Stimulated activated naive CD4-positive, alpha-beta T cell treated with Interleukin-2 at 50 U/mL for 16 hours (primary cell): ENCODE results near the gene TTC27.
"Not testable (repeated sequence)": the region's sequence is repeated elsewhere in the genome, so short reads cannot be mapped to it uniquely, and the experiment has no call there.

Experiments used
- DNase-seq: peaks from one replicate; lab custom pipeline; 2025; lab: John Stamatoyannopoulos, UW

Gene TTC27

DNA sequence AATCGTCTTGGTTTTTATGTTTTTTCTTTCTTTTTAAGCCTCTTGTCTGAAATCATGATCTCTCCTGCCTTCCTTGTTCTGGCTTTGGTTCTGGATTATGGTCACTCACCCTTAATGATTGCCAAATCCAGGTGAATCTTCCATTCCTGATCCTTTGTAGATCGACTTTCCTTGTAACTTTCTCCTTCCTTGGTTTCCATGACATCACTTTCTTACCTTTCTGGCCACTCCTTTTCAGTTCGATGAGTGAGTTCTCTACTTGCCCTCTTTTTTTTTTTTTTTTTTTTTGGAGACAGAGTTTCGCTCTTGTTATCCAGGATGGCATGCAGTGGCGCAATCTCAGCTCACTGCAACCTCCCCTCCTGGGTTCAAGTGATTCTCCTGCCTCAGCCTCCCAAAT lies 179.8 kb downstream of the TTC27 start:
- no peak for DNase-seq

DNA sequence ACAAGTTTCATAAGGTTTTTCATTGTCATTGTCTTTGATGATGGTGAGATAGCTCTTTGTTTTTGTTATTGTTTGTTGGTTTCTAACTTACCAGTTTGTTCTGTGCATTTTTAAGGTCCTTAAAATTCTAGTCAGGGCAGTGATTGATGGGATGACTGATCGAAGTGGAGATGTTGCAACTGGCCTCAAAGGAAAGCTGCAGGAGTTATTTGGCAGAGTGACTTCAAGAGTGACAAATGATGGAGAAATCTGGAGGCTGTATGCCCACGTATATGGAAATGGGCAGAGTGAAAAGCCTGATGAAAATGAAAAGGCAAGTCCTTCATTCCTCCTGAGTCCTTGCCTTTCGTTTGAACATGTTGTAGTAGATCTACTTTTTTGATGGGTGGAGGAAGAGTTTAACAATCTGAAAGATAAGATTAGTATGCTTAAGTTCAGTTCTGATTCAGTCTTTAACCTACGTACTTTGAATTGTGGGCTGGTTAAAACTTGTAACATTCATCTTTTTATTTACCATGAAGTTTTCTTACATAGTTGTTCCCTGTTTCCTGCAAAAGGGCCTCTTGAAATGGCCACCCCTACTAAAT lies 183.2 kb downstream of the TTC27 start:
- no peak for DNase-seq

DNA sequence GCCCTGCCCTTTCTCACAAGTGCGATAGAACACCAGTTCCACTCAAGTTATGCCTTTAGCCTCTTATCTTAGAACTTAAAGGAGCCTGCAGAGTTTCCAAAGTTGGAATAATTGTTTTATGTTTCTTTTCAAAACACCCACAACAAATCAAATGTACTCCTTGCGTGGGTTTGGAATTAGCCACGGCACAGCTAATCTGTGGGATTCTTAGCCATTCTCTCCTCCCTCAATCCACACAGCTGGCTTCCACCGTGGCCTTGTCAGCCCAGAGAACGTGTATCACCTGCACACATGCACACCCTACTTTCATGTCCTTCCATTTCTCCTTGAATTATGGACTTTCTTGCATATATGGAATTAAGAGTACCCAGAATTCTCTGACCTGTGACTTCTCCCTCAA lies 183.8 kb downstream of the TTC27 start:
- no peak for DNase-seq

DNA sequence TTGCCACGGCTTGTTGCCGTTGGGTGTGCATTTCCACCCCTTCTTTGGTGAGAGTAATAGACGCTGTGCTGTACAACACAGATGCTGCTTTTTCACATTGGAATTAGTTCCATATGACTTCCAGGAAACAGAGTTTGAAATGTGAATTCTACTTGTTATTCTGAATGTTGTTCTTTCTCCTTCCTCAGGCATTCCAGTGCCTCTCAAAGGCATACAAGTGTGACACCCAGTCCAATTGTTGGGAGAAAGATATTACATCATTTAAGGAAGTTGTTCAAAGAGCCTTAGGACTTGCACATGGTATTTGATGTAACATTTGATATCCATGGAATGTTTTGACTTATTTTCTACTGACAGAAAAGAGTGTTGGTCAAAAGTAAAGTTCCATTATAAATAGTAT lies 184.5 kb downstream of the TTC27 start:
- no peak for DNase-seq

DNA sequence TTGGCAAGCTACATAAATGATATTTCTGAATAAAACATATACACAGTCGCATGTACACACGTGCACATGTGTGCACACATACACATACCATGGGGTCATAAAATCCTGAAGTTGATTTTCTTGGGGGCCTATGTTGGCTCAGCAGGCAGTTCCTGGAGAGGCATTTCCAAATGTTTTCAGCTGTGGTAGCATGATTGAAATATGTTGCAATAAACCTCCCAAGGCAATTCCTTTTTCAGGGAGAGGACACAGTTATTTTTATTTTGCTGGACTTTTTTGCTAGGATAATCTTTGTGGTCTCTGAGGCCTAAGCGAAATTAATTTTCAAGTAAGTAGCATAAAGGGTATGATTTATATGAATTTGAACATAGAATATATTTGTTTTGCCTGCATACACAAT lies 192.2 kb downstream of the TTC27 start:
- DNase-seq = no peak

DNA sequence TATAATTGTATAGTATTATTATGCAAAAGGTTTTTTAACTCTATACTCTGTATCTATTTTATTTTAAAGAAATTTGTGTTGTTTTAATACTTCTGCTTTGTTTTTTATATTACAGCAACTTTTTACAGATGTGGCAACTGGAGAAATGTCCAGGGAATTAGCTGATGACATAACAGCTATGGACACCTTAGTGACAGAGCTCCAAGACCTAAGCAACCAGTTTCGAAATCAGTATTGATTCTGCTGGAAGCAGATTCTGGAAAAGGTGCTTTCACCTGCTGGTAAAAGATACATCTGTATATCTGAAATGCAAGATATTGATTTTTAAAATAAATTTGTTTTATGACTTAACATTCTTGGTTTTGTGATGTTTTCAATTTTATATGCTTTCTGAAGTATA lies 192.9 kb downstream of the TTC27 start:
- no peak for DNase-seq

DNA sequence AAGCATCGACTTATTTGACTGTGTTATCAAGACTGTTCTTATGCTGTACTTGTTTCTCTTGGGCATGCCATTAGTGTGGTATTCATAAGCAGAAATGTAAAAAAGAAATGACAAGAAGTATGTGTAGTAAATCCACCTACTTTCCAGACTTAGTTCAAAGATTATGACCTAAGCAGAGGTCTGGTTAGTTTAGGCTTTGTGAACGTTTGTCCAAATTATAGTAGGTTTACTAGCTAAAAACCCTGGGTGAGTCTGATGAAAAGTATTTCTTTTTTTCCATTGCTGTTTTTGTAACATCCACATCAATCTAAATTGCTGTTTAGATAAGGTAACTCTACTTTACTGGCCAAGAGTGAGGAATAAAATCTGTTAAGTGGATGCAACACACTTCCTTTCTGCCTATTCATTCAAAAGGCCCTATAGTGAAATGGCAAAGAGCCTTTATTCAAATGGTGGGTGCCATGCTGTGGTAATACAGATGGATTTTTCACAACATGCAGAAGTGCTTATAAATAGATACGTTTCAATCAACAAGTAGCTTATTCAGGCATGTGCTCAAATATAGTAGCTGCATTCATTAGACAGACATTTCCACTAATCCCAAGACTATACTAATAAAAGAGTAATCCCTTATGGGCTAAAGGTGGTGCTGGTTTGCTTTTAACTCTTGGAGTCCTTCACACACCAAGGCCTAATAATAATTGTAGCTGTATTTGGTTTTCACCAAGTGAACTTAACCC lies 196.4 kb downstream of the TTC27 start:
- DNase-seq = no peak

DNA sequence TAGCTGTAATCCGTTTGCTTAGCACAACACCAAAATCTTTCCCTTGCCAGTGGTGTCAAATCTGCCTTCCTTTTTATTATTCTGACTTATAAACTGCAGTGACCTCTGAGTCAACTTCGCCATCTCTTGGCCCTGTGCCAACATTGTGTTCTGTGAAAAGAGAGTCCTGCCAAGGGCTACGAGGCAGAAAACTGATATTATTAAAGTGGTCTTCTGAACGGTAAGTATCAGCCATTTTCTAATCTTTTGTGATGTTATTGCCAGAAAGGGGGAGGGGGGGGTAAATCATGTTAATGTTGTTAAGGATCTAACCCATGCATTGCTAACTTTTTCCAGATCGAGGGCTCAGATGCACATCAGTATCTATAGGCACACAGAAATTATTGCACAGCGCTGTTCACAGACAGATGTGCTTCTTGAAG lies 197.5 kb downstream of the TTC27 start:
- no peak for DNase-seq

DNA sequence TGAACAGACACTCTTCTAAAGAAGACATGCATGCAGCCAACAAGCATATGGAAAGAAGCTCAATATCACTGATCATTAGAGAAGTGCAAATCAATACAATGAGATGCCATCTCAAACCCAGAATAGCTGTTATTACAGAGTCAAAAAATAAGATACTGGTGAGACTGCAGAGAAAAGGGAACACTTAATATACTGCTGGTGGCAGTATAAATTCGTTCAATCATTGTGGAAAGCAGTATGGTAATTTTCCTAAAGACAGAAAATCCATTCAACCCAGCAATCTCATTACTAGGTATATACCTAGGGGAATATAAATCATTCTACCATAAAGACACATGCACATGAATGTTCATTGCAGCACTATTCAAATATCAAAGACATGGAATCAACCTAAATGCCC lies 202.3 kb downstream of the TTC27 start:
- no peak for DNase-seq

DNA sequence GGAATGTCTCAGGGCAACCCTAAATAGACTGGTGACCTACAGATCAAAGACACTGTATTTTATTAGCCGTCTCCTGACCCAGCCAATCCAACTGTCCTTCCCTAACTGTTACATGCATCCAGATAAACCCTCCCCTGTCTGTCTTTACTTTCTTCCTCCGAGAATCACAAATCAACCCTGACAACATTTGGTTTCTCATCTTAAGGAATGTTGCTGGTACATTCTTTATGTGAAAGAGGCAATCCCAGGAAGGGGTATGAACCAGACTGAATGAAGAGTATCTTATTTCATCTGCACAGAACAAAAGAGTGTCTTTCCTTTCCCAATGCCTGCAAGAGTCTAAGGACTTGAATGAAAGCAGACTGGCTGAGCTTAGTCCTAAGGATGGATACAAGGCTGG lies 205.0 kb downstream of the TTC27 start:
- no peak for DNase-seq

DNA sequence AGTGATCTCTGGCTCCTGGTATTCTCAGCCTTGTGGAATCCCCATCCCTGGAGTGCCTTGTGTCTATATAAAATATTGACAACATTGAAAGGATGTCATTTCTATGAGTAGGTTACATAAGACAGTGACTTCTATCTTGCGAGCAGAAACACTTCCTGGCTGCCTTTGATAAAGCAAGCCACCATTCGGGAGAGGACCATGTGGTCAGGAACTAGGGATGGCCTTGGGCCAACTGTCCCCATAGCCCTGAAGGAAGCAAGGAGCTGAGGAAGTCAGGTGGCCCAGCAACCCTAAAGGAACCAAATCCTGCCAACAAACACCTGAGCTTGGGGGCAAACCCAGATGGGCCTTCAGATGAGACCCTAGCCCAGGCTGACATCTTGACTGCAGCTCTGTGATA lies 205.9 kb downstream of the TTC27 start:
- DNase-seq = no peak

DNA sequence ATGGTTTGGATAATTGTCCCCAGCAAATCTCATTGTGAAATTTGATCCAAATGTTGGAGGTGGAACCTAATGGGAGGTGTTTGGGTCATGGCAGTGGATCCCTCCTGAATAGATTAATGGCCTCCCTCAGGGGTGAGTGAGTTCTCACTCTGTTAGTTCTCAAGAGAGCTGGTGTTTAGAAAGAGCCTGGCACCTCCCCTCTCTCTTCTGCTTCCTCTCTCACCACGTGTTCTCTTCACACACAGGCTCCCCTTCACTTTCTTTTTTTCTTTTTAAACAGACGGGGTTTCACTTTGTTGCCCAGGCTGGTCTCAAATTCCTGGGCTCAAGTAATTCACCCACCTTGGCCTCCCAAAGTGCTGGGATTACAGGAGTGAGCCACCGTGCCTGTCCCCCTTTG lies 207.3 kb downstream of the TTC27 start:
- DNase-seq = no peak

DNA sequence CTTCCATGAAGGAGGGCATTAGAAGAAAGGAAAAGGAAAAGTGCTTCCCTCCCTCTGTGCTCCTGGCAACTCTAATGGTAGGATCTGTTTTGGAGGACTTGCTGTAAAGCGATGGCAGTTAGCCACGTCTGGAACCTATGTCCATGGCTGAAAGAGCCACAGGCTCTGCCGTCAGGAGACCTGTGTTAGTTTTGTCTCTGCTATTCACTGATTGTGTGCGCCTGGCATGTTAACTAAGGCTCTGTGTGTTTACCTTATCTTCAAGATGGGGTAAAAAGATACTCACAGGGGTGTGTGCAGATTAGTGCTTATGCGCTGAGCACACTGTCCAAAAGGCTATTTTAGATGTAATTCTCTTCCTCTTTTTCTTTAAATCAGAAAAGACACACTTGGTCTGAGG lies 209.1 kb downstream of the TTC27 start:
- no peak for DNase-seq

DNA sequence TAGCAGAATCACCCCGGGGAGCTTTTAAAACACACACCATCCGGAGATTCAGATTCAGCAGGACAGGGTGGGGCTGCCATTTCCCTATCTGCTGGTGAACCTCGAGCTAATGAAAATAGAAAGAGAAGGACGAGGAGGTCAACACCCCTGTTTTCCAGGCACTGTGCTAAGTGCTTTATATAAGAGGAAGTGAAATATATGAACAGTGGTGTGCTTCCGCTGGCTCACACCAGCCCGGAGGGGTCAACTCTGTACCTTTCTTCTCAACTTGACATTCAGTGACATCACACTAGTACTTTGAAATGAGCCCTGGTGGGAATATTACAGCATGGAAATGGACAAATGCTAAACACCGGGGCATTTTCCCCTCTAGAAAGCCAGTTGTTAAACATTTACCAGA lies 210.6 kb downstream of the TTC27 start:
- no peak for DNase-seq

DNA sequence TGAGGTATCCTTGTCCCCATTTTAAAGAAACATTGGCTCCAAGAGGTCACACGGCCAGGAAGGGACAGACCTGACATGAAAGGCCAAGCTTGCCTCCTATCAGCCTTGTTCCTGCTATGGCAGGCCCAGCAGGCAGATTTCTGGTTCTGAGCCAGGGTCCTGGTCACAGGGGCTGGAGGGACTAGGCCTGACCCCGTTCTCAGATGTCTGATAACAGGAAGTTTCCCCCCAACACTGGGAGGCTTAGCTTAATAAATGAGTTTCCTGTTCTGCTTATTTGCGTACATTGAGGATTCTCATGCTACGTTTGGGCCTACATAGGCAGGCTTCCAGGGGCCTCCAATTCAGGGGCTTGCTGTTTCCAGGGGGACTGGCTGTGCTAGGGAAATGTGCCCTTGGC lies 211.1 kb downstream of the TTC27 start:
- no peak for DNase-seq

DNA sequence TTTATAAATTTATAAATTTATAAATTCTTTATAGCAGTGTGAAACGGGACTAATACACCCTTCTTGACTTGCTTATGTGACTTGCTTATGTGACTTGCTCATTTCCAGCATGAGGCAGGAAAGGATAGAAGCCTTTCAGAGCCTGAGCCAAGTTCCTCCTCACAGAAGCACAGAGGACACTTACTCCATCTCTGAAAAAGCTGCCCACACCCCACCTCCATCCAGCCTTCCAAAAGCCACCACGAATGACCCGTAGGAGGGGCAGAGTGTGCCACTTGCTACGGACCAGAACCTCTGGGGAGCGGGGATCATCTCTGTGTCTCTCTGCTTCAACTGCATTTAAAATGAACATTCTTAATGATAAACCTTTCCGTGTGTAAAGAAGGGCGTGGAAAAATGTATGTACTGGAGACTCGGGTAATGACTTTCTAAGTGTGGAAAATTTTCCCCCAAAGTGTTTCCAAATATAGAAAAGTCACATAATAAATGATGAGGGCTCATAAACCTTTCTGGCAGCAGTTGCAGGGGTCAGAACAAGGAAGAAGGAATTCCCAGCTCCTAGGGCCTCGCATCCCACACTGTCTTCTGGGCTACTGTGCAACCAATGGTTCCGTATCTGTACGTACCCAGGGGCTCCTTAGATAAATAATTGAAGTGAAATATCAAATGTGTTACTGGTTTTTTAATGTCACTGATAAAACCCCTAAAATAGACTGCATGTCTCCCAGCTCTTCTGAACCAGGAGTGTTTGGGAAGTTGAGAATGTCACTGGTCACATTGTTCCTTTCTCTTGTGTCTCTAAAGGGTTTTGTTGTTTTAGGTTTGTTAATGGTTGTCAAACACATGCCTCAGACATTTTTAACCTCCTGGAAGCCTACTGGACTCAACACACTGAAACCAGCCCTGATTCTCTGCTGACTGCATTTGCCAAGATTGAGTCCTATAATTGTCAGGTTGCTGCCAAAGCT lies 214.4 kb downstream of the TTC27 start:
- no peak for DNase-seq

DNA sequence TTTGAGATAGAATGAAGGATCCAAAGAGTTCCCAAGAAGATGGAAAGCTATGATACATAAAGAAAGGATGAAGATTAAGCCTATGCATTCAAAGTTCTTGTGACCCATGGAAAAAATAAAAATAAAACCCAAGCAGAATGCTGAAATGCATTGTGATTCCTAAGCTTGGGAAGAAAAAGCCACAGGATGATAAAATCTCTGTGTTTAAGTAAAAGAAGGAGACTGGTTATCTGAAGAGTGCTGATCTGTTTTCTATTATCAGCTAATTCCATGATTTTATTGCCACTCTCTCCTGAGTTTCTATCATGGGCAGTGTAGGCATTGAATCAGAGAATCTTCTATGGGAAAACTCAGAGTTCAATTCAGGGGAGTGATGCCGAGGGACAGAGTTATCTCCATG lies 215.8 kb downstream of the TTC27 start:
- DNase-seq = no peak

DNA sequence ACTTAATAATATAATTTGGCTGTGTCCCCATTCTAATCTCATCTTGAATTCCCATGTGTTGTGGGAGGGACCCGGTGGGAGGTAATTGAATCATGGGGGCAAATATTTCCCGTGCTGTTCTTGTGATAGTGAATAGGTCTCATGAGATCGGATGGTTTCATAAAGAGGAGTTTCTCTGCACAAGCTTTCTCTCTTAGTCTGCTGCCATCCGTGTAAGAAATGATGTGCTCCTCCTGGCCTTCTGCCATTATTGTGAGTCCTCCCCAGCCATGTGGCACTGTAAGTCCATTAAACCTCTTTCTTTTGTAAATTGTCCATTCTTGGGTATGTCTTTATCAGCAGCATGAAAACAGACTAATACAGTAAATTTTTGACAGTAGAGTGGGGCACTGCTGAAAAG lies 216.4 kb downstream of the TTC27 start:
- no peak for DNase-seq

DNA sequence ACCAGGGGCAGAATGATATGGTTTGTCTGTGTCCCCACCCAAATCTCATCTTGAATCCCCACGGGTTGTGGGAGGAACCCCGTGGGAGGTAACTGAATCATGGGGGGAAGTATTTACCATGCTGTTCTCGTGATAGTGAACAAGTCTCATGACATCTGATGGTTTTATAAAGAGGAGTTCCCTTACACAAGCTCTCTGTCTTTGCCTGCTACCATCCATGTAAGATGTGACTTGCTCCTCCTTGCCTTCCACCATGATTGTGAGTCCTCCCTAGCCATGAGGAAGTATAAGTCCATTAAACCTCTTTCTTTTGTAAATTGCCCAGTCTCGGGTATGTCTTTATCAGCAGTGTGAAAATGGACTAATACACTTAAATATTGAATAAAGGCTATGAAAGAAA lies 218.4 kb downstream of the TTC27 start:
- DNase-seq = not testable (repeated sequence)

DNA sequence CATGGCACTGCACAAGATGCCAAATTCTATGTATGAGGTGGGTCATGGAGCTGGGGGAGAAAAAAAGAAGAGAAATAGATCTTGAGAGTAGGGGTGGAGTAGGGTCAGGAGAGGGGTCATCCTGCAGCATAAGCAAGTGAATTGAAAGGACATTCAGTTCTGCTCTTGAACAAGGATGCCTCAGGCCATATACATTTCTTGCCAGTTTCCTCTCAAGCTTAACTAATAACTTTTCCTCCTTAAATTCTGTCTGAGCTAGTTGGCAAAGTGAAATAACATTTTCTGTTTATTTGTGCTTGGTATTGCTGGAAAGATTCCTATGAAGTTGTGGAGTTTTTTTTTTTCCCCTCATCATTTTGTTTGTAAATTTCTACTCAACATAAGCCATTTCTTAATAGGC lies 219.9 kb downstream of the TTC27 start:
- DNase-seq = no peak

DNA sequence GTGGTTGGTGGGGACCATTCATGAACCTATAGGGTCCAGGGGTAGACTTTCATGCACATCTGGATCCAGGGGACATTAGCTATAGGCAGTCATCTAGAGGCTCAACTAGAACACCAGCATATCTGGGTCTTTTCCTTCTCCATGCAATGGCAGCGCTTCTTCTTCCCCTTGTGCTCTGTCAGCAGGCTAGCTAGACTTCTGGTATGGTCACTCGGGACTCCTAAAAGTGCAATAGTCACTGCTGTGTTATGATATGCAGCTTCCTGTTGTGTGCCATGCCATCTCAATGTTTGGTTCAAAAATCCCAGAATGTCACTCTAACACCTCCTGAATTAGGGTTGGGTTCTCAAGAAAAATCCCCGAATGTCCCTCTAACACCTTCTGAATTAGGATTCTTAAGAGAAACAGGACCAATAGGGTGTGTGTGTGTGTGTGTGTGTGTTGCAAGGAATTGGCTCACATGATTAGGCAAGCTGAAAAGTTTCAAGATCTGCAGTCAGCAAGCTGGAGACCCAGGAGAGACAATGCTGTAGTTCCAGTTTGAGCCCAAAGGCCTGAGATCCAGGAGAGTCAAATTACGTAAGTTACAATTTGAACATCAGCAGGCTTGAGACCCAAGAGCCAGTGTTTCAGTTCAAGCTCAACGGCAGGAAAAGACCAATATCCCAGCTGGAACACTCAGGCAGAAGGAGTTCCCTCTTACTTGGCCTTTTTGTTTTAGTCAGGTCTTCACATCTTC lies 221.8 kb downstream of the TTC27 start:
- DNase-seq = no peak

DNA sequence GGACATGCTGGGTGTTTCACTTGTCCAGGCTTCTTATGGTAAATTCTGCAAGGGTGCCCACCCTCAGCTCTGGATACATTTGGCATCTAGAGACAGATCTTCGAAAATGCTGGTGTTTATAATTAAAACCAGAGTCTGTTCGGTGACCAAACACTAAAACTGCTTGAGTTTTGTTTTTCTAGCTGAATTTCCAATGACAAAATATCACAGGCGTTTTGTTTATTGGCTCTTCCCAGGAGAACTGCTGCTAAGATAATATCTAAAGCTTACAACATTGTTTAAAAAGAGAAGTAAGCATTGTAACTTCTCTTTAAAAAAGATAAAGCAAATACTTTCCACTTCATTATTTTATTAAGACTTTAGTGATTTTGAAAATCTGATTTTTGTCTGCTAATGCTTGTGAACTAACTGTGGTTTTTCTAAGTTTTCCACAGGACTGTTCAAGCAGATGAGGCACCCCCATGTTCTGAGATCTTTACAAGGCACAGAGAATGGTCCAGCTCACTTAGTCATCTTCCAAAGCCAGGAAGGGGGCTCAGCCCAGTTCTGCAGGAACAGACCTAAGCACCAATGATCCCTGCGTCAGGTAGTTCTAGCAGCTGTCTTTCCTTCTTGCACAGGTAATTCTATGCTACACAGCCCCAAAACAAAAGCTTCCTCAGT lies 224.1 kb downstream of the TTC27 start:
- DNase-seq = no peak
